BLaER1 (cell line): ENCODE data around the gene TMEM53.

Experiments used
- H3K27ac ChIP-seq: shearing (Covaris generic); formaldehyde crosslinking; 2 replicates; pipeline ENCODE4 v1.8.1; 2022
- H3K27me3 ChIP-seq: shearing (Covaris generic); formaldehyde crosslinking; 2 replicates; pipeline ENCODE4 v1.8.1; 2022
- H3K36me3 ChIP-seq: shearing (Covaris generic); formaldehyde crosslinking; 2 replicates; pipeline ENCODE4 v1.8.1; 2022
- H3K4me1 ChIP-seq: shearing (Covaris generic); formaldehyde crosslinking; 2 replicates; pipeline ENCODE4 v1.8.1; 2022
- H3K4me2 ChIP-seq: shearing (Covaris generic); formaldehyde crosslinking; 2 replicates; pipeline ENCODE4 v1.8.1; 2022
- H3K4me3 ChIP-seq: shearing (Covaris generic); formaldehyde crosslinking; 2 replicates; pipeline ENCODE4 v1.8.1; 2022
- H3K9ac ChIP-seq: shearing (Covaris generic); formaldehyde crosslinking; 2 replicates; pipeline ENCODE4 v1.8.1; 2022
- H3K9me3 ChIP-seq: shearing (Covaris generic); formaldehyde crosslinking; 2 replicates; pipeline ENCODE4 v1.8.1; 2022
- H4K20me1 ChIP-seq: shearing (Covaris generic); formaldehyde crosslinking; 2 replicates; pipeline ENCODE4 v1.8.1; 2022
- Cebpa-rat ChIP-seq: shearing (Covaris generic); IDR thresholded peaks from 2 replicates; pipeline ENCODE4 v1.8.1; 2022

TMEM53 gene

GRCh38 chr1:44617703-44618029 lies 56.6 kb downstream of the TMEM53 start:
- H3K4me2 ChIP-seq: no peak overlapping the region
- no peak overlapping the region for H3K27ac ChIP-seq
- H3K27me3 ChIP-seq: no peaks in the 10 kb centered on the region
- H3K9me3 ChIP-seq: no peaks in the 10 kb centered on the region
- no peak for TF ChIP-seq Cebpa-rat
- no peaks in the 10 kb centered on the region for H3K36me3 ChIP-seq
- H3K4me3 ChIP-seq: no peak overlapping the region
- H4K20me1 ChIP-seq: no peaks in the 10 kb centered on the region
- H3K9ac ChIP-seq: no peak overlapping the region
- H3K4me1 ChIP-seq: peaks cover 22% of the 10 kb centered on the region

- Histone ChIP-seq H3K4me2 (no peak overlapping the region), H3K4me1 (peaks cover 22% of the 10 kb centered on the region), H3K36me3 (no peaks in the 10 kb centered on the region), H3K9me3 (no peaks in the 10 kb centered on the region), H3K9ac (no peak overlapping the region), H3K4me3 (no peak overlapping the region), H3K27ac (no peak overlapping the region), H3K27me3 (no peaks in the 10 kb centered on the region), H4K20me1 (no peaks in the 10 kb centered on the region)
- no peak for TF ChIP-seq Cebpa-rat
Observed at GRCh38 chr1:44616991-44617702, 57.1 kb downstream of the TMEM53 start.

GRCh38 chr1:44616284-44616990 lies 57.8 kb downstream of the TMEM53 start:
- Histone ChIP-seq H3K36me3 (no peaks in the 10 kb centered on the region), H3K27ac (no peak overlapping the region), H3K27me3 (no peaks in the 10 kb centered on the region), H3K9ac (no peak overlapping the region), H3K4me2 (no peak overlapping the region), H3K9me3 (no peaks in the 10 kb centered on the region), H3K4me3 (no peak overlapping the region), H4K20me1 (no peaks in the 10 kb centered on the region), H3K4me1 (peaks cover 17% of the 10 kb centered on the region)
- TF ChIP-seq Cebpa-rat: no peak

GRCh38 chr1:44613941-44614340 lies 60.3 kb downstream of the TMEM53 start:
- no peak for TF ChIP-seq Cebpa-rat
- Histone ChIP-seq H3K4me3 (no peak overlapping the region), H3K27me3 (no peaks in the 10 kb centered on the region), H3K9me3 (no peaks in the 10 kb centered on the region), H3K36me3 (no peaks in the 10 kb centered on the region), H3K4me2 (peak overlapping the region; percentile 70), H3K4me1 (peaks cover 9% of the 10 kb centered on the region), H3K27ac (peak overlapping the region; percentile 59), H3K9ac (peak overlapping the region; percentile 41; the same call in 1 of the 2 replicates), H4K20me1 (no peaks in the 10 kb centered on the region)

GRCh38 chr1:44611866-44612265 lies 62.4 kb downstream of the TMEM53 start:
- no peaks in the 10 kb centered on the region for H3K36me3 ChIP-seq
- no peak overlapping the region for H3K27ac ChIP-seq
- no peaks in the 10 kb centered on the region for H3K27me3 ChIP-seq
- peaks cover 9% of the 10 kb centered on the region for H3K4me1 ChIP-seq
- H3K9ac ChIP-seq: no peak overlapping the region
- TF ChIP-seq Cebpa-rat: no peak
- H3K4me3 ChIP-seq: no peak overlapping the region
- no peaks in the 10 kb centered on the region for H3K9me3 ChIP-seq
- H3K4me2 ChIP-seq: no peak overlapping the region
- no peaks in the 10 kb centered on the region for H4K20me1 ChIP-seq

GRCh38 chr1:44611419-44611818 lies 62.9 kb downstream of the TMEM53 start:
- H3K36me3 ChIP-seq: no peaks in the 10 kb centered on the region
- H4K20me1 ChIP-seq: no peaks in the 10 kb centered on the region
- H3K4me1 ChIP-seq: peaks cover 9% of the 10 kb centered on the region
- H3K9ac ChIP-seq: no peak overlapping the region
- no peak overlapping the region for H3K4me2 ChIP-seq
- no peak for TF ChIP-seq Cebpa-rat
- H3K27ac ChIP-seq: no peak overlapping the region
- H3K4me3 ChIP-seq: no peak overlapping the region
- H3K9me3 ChIP-seq: no peaks in the 10 kb centered on the region
- no peaks in the 10 kb centered on the region for H3K27me3 ChIP-seq

- no peak overlapping the region for H3K4me3 ChIP-seq
- no peak overlapping the region for H3K27ac ChIP-seq
- H3K9ac ChIP-seq: no peak overlapping the region
- H4K20me1 ChIP-seq: no peaks in the 10 kb centered on the region
- H3K27me3 ChIP-seq: no peaks in the 10 kb centered on the region
- H3K9me3 ChIP-seq: no peaks in the 10 kb centered on the region
- no peak for TF ChIP-seq Cebpa-rat
- H3K4me2 ChIP-seq: no peak overlapping the region
- peaks cover 9% of the 10 kb centered on the region for H3K4me1 ChIP-seq
- H3K36me3 ChIP-seq: no peaks in the 10 kb centered on the region
Observed at GRCh38 chr1:44610527-44611148, 63.6 kb downstream of the TMEM53 start.

- no peaks in the 10 kb centered on the region for H3K27me3 ChIP-seq
- no peak overlapping the region for H3K27ac ChIP-seq
- TF ChIP-seq Cebpa-rat: no peak
- no peaks in the 10 kb centered on the region for H3K9me3 ChIP-seq
- no peak overlapping the region for H3K9ac ChIP-seq
- no peaks in the 10 kb centered on the region for H3K36me3 ChIP-seq
- H3K4me3 ChIP-seq: no peak overlapping the region
- no peaks in the 10 kb centered on the region for H4K20me1 ChIP-seq
- H3K4me1 ChIP-seq: peaks cover 9% of the 10 kb centered on the region
- no peak overlapping the region for H3K4me2 ChIP-seq
Observed at GRCh38 chr1:44609768-44610526, 64.3 kb downstream of the TMEM53 start.

- Histone ChIP-seq H3K36me3 (no peaks in the 10 kb centered on the region), H3K27me3 (no peaks in the 10 kb centered on the region), H4K20me1 (no peaks in the 10 kb centered on the region), H3K4me2 (no peak overlapping the region), H3K4me3 (no peak overlapping the region), H3K4me1 (peaks cover 7% of the 10 kb centered on the region), H3K9ac (no peak overlapping the region), H3K9me3 (no peaks in the 10 kb centered on the region), H3K27ac (no peak overlapping the region)
- no peak for TF ChIP-seq Cebpa-rat
Observed at GRCh38 chr1:44609412-44609767, 64.9 kb downstream of the TMEM53 start.

GRCh38 chr1:44608141-44608540 lies 66.1 kb downstream of the TMEM53 start:
- Histone ChIP-seq H3K4me3 (no peak overlapping the region), H3K27ac (no peak overlapping the region), H3K9me3 (no peaks in the 10 kb centered on the region), H3K4me2 (no peak overlapping the region), H3K27me3 (no peaks in the 10 kb centered on the region), H3K4me1 (no peaks in the 10 kb centered on the region), H4K20me1 (no peaks in the 10 kb centered on the region), H3K36me3 (no peaks in the 10 kb centered on the region), H3K9ac (no peak overlapping the region)
- no peak for TF ChIP-seq Cebpa-rat
